ENCODE measurements around the gene MFGE8.

The MFGE8 gene

GRCh38 chr15:88918738-88919137, 5.6 kb upstream of the MFGE8 start:
- DNase-seq (ENCODE audit: low read depth, low spot score), result no peak

- DNase-seq (ENCODE audit: low read depth, low spot score), result no peak
These were observed 4.6 kb upstream of the MFGE8 start for GRCh38 chr15:88917760-88918159.

GRCh38 chr15:88915354-88915753, 2.2 kb upstream of the MFGE8 start:
- no peak for DNase-seq (ENCODE audit: low read depth, low spot score)

- DNase-seq (ENCODE audit: low read depth, low spot score), result no peak
These were observed 631 bp upstream of the MFGE8 start for GRCh38 chr15:88913850-88914169.

- DNase-seq (ENCODE audit: low read depth, low spot score), result no peak
These were observed 668 bp downstream of the MFGE8 start for GRCh38 chr15:88912500-88912921.

- DNase-seq (ENCODE audit: low read depth, low spot score), result no peak
These were observed 1.4 kb downstream of the MFGE8 start for GRCh38 chr15:88911766-88912118.

GRCh38 chr15:88909956-88910831, 3.0 kb downstream of the MFGE8 start:
- no peak for DNase-seq (ENCODE audit: low read depth, low spot score)

- DNase-seq (ENCODE audit: low read depth, low spot score), result no peak
These were observed 4.2 kb downstream of the MFGE8 start for GRCh38 chr15:88908697-88909621.

- DNase-seq (ENCODE audit: low read depth, low spot score), result no peak
These were observed 5.1 kb downstream of the MFGE8 start for GRCh38 chr15:88908123-88908522.

GRCh38 chr15:88907111-88907510, 6.1 kb downstream of the MFGE8 start:
- no peak for DNase-seq (ENCODE audit: low read depth, low spot score)

GRCh38 chr15:88906551-88906950, 6.6 kb downstream of the MFGE8 start:
- DNase-seq (ENCODE audit: low read depth, low spot score), result no peak

- DNase-seq (ENCODE audit: low read depth, low spot score), result no peak
These were observed 7.0 kb downstream of the MFGE8 start for GRCh38 chr15:88906130-88906529.

- DNase-seq (ENCODE audit: low read depth, low spot score), result no peak
These were observed 7.6 kb downstream of the MFGE8 start for GRCh38 chr15:88905576-88905975.

- peak; percentile 78 for DNase-seq (ENCODE audit: low read depth, low spot score)
These were observed 8.4 kb downstream of the MFGE8 start for GRCh38 chr15:88904624-88905327.

- DNase-seq (ENCODE audit: low read depth, low spot score), result no peak
These were observed 8.9 kb downstream of the MFGE8 start for GRCh38 chr15:88904257-88904623.

GRCh38 chr15:88902846-88903245, 10.3 kb downstream of the MFGE8 start:
- no peak for DNase-seq (ENCODE audit: low read depth, low spot score)

- DNase-seq (ENCODE audit: low read depth, low spot score), result no peak
These were observed 10.9 kb downstream of the MFGE8 start for GRCh38 chr15:88902221-88902835.

- DNase-seq (ENCODE audit: low read depth, low spot score), result no peak
These were observed 11.5 kb downstream of the MFGE8 start for GRCh38 chr15:88901508-88902220.

- no peak for DNase-seq (ENCODE audit: low read depth, low spot score)
These were observed 12.2 kb downstream of the MFGE8 start for GRCh38 chr15:88900982-88901418.

GRCh38 chr15:88900309-88900981, 12.7 kb downstream of the MFGE8 start:
- DNase-seq (ENCODE audit: low read depth, low spot score), result no peak
